K562 (cell line): ENCODE measurements around the gene FASLG. TPM values are rescaled to one million over a fixed set of nuclear protein-coding genes. Genes with fewer than 3 reads are reported as not detected.
A peak's percentile ranks its signal among the peaks of the same experiment; 100 is the strongest.

Experiments
- ATAC-seq: fragments of 200-7000 bp; cut with Tn5 transposase; 3 replicates; pipeline ENCODE4 v1.9.1; 2020; ENCODE audit warnings: moderate library complexity
- Bru-seq: library from RNA; stranded (reverse); fragments of 400-500 nt; gene quantifications from one replicate; lab custom pipeline; 2021; lab: Mats Ljungman, UMichigan
- BruChase-seq, 2 experiments: library from RNA; stranded (reverse); fragments of 400-500 nt; gene quantifications; one replicate each; lab custom pipeline; 2021; lab: Mats Ljungman, UMichigan
- BruUV-seq: library from RNA; stranded (reverse); fragments of 400-500 nt; replicated peaks from 2 replicates; lab custom pipeline; 2021; lab: Mats Ljungman, UMichigan
- CTCF ChIA-PET: fragments of 300-600 bp; formaldehyde crosslinking; extraction: SDS; loops from one replicate; lab custom pipeline; 2021; ENCODE audit warnings: low intra/inter-chr PET ratio; lab: Yijun Ruan, JAX
- POLR2A ChIA-PET: fragments of 300-600, 350-650 bp; sonication (Branson Sonifier 250); formaldehyde crosslinking; extraction: SDS; loops from one replicate; lab custom pipeline; 2021; ENCODE audit warnings: antibody characterized with exemption, inconsistent platforms; lab: Yijun Ruan, JAX
- DNase-seq, 4 experiments: peaks; one replicate each; pipeline versions ENCODE4 v3.0.0 to v3.0.0-alpha.2; 2011 to 2018; ENCODE audit warnings: low spot score in 3 of 4, mixed read lengths in 3 of 4; ENCODE audit errors: extremely low read depth in 1 of 4
- FAIRE-seq: peaks from 2 replicates; lab custom pipeline; 2011; peaks lifted over from hg19 to GRCh38; lab: Jason Lieb, UNC
- H2AFZ ChIP-seq: 2 replicates; pipeline ENCODE4 v1.6.0; 2011; ENCODE audit warnings: low read depth, low read length, control low read depth, inconsistent platforms
- H3K27ac ChIP-seq: fragments of 200-600 bp; 3 replicates; pipeline ENCODE4 v1.8.0; 2011; ENCODE audit warnings: low read depth, mild to moderate bottlenecking, control low read depth, inconsistent platforms, low read length, moderate library complexity, mixed read lengths; ENCODE audit errors: extremely low read depth
- H3K27me3 ChIP-seq, 2 experiments: fragments of 300-600 bp in 1 of 2; 2 replicates in 1 of 2; 3 replicates in 1 of 2; pipeline versions ENCODE4 v1.6.0 to v1.8.0; 2011; ENCODE audit warnings: inconsistent platforms in 2 of 2, low read length in 2 of 2, mild to moderate bottlenecking in 1 of 2, mixed read lengths in 1 of 2, moderate library complexity in 1 of 2; ENCODE audit not compliant: control insufficient read depth in 2 of 2, insufficient read depth in 2 of 2
- H3K36me3 ChIP-seq: fragments of 300-600 bp; 3 replicates; pipeline ENCODE4 v1.8.0; 2011; ENCODE audit warnings: mild to moderate bottlenecking, low read length, inconsistent platforms; ENCODE audit not compliant: control insufficient read depth, insufficient read depth
- H3K4me1 ChIP-seq, 2 experiments: fragments of 200-600 bp in 1 of 2; replicated peaks in 1 of 2; 2 replicates in 1 of 2; 3 replicates in 1 of 2; pipeline versions ENCODE4 v1.5.1 to v1.8.0; 2011; ENCODE audit warnings: inconsistent platforms in 2 of 2, low read length in 2 of 2, mild to moderate bottlenecking in 1 of 2, mixed read lengths in 1 of 2, moderate library complexity in 1 of 2; ENCODE audit not compliant: control insufficient read depth in 2 of 2, insufficient read depth in 2 of 2
- H3K4me2 ChIP-seq: 2 replicates; pipeline ENCODE4 v1.6.1; 2011; ENCODE audit warnings: low read length, control low read depth, inconsistent platforms, mixed read lengths; ENCODE audit not compliant: insufficient read depth
- H3K4me3 ChIP-seq: fragments of 200-600 bp; sonication (generic), shearing (Covaris generic); 2 replicates; pipeline ENCODE4 v1.5.1; 2016; ENCODE audit warnings: control low read depth, inconsistent platforms
- H3K79me2 ChIP-seq: fragments of 200-600 bp; 3 replicates; pipeline ENCODE4 v1.8.0; 2011; ENCODE audit warnings: low read length, inconsistent platforms; ENCODE audit not compliant: control insufficient read depth, insufficient read depth
- H3K9ac ChIP-seq, 2 experiments: 2 replicates each; pipeline versions ENCODE4 v1.6.0 to v1.6.1; 2011; ENCODE audit warnings: low read depth in 2 of 2, low read length in 2 of 2, control low read depth in 1 of 2, inconsistent platforms in 1 of 2, mild to moderate bottlenecking in 1 of 2, mixed read lengths in 1 of 2; ENCODE audit not compliant: insufficient read depth in 1 of 2
- H3K9me1 ChIP-seq: one replicate; pipeline ENCODE4 v1.6.0; 2011; ENCODE audit warnings: inconsistent platforms, mild to moderate bottlenecking, low read length, moderate library complexity; ENCODE audit not compliant: control insufficient read depth, insufficient read depth
- H3K9me3 ChIP-seq: replicated peaks from 2 replicates; pipeline ENCODE4 v1.5.1; 2011; ENCODE audit warnings: low read depth, low read length, inconsistent platforms; ENCODE audit not compliant: control insufficient read depth, insufficient read depth
- H4K20me1 ChIP-seq: replicated peaks from 2 replicates; pipeline ENCODE4 v1.6.1; 2011; ENCODE audit warnings: low read length, inconsistent platforms, mixed read lengths; ENCODE audit not compliant: control insufficient read depth, insufficient read depth
- DDX20 ChIP-seq: fragments of 450-650 bp; IDR thresholded peaks from 2 replicates; pipeline ENCODE4 v1.6.1; 2016; ENCODE audit warnings: missing genetic modification characterization, low read depth, mild to moderate bottlenecking, missing compliant biosample characterization, moderate library complexity
- EGR1 ChIP-seq: fragments of 450-650 bp; conservative IDR thresholded peaks from 2 replicates; pipeline ENCODE4 v1.6.1; 2017; ENCODE audit warnings: mild to moderate bottlenecking
- WGBS: fragments of 100-300 bp; shearing (Covaris generic); methylation state at CpG from one replicate; pipeline ENCODE4 v1.1.6; 2016; ENCODE audit warnings: low coverage, mixed read lengths; ENCODE audit not compliant: insufficient coverage; ENCODE audit errors: missing lambda C conversion rate; 5-methylcytosine and 5-hydroxymethylcytosine counted together
- in situ Hi-C: fragments of 300-500 bp; cut with MboI; formaldehyde crosslinking; loops from 4 replicates; pipeline ENCODE4 v1.15.0; 2018; ENCODE audit warnings: inconsistent platforms, mixed read lengths
- intact Hi-C: fragments of 100-400 bp; cut with micrococcal nuclease; formaldehyde crosslinking; loops from 2 replicates; pipeline ENCODE4 v1.14.2; 2022
- long read RNA-seq, 3 experiments: library from polyadenylated mRNA in 2 of 3; library from RNA in 1 of 3; unstranded in 2 of 3; stranded (forward) in 1 of 3; transcript quantifications; one replicate each; pipeline ENCODE4 v2.0.0, GENCODE V29; 2019 to 2022
- polyA minus RNA-seq, 3 experiments: library from RNA; depleted of rRNA, polyadenylated mRNA; stranded (reverse); fragments of >200 nt; gene quantifications; 2 replicates each; pipeline ENCODE4 v1.2.3, GENCODE V29; 2011
- polyA plus RNA-seq, 8 experiments: library from polyadenylated mRNA; depleted of rRNA in 4 of 8; stranded (reverse) in 5 of 8; unstranded in 3 of 8; fragments of >200 nt; fragmentation: Nextera tagmentation in 2 of 8; fragmentation: Illumina TruSeq in 1 of 8; extraction: Ambion mirVana in 2 of 8; extraction: Trizol in 1 of 8; gene quantifications; 2 replicates each; pipeline versions ENCODE4 v1.2.1 to v1.2.3, GENCODE V29; 2011 to 2014; ENCODE audit warnings: inconsistent platforms in 1 of 8, missing spikeins in 1 of 8
- total RNA-seq, 7 experiments: library from RNA; depleted of rRNA in 6 of 7; stranded (reverse); fragments of >200 nt in 6 of 7; fragmentation: Illumina TruSeq in 2 of 7; extraction: Trizol in 2 of 7; gene quantifications; 2 replicates each; pipeline versions ENCODE4 v1.2.1 to v1.2.3, GENCODE V29; 2011 to 2021; ENCODE audit warnings: low replicate concordance in 1 of 7
- TF ChIP-seq, protein P1 (sequence below): sonication (generic); formaldehyde crosslinking; IDR thresholded peaks from 2 replicates; pipeline ENCODE4 v1.8.1; 2023; ENCODE audit warnings: mild to moderate bottlenecking, missing genetic modification reagents

Gene FASLG
- total RNA-seq (2011; cell fraction: chromatin; rRNA removed; ENCODE audit: low replicate concordance): not detected in 2 replicates
- total RNA-seq (2011; cell fraction: nucleolus; rRNA removed): not detected in 2 replicates
- total RNA-seq (2011; cell fraction: nucleoplasm; rRNA removed): not detected in 2 replicates
- total RNA-seq (2014; rRNA removed): not detected in 2 replicates
- total RNA-seq (2014; rRNA removed; fragmentation: Illumina TruSeq; extraction: Trizol): not detected in 2 replicates
- total RNA-seq (2015; rRNA removed; fragmentation: Illumina TruSeq; extraction: Trizol): not detected in 2 replicates
- not detected in 2 replicates for total RNA-seq (2021)
- polyA plus RNA-seq (2011; rRNA removed): 0.05 TPM in 1 of 2 replicates, not detected in the other
- polyA plus RNA-seq (2011; cell fraction: cytosol; rRNA removed): not detected in 2 replicates
- not detected in 2 replicates for polyA plus RNA-seq (2011; cell fraction: nucleus; rRNA removed)
- 0.04 TPM in 1 of 2 replicates, not detected in the other for polyA plus RNA-seq (2012)
- not detected in 2 replicates for polyA plus RNA-seq (2014; fragmentation: Illumina TruSeq; extraction: Trizol)
- polyA plus RNA-seq (2014; fragmentation: Nextera tagmentation; extraction: Ambion mirVana): not detected
- polyA plus RNA-seq (2014; rRNA removed): not detected in 2 replicates
- polyA minus RNA-seq (2011; rRNA and poly(A)+ RNA removed): not detected in 2 replicates
- not detected in 2 replicates for polyA minus RNA-seq (2011; cell fraction: cytosol; rRNA and poly(A)+ RNA removed)
- not detected in 2 replicates for polyA minus RNA-seq (2011; cell fraction: nucleus; rRNA and poly(A)+ RNA removed)
- Bru-seq, nascent RNA: percentile 21 among the genes with signal in this experiment
- BruChase-seq, experiment 1, labeled RNA remaining after a 2-hour chase: not detected
- not detected for BruChase-seq, experiment 2, labeled RNA remaining after a 6-hour chase
- long read RNA-seq, experiment 1: 0 reads
- long read RNA-seq, experiment 2: 0 reads
- long read RNA-seq, experiment 3: 0 reads

DNA sequence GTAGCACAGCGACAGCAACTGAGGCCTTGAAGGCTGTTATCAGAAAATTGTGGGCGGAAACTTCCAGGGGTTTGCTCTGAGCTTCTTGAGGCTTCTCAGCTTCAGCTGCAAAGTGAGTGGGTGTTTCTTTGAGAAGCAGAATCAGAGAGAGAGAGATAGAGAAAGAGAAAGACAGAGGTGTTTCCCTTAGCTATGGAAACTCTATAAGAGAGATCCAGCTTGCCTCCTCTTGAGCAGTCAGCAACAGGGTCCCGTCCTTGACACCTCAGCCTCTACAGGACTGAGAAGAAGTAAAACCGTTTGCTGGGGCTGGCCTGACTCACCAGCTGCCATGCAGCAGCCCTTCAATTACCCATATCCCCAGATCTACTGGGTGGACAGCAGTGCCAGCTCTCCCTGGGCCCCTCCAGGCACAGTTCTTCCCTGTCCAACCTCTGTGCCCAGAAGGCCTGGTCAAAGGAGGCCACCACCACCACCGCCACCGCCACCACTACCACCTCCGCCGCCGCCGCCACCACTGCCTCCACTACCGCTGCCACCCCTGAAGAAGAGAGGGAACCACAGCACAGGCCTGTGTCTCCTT lies at the start of gene FASLG:
Gene FASLG, plus strand, starts transcription at position 233 of the 583 bp plus-strand sequence. Its CDS starts 99 bp downstream, at position 332.
- POLR2A ChIA-PET: no interaction called here
- 41% methylated on average over 7 of the region's 11 CpGs for WGBS
- TF ChIP-seq, protein P1, sequence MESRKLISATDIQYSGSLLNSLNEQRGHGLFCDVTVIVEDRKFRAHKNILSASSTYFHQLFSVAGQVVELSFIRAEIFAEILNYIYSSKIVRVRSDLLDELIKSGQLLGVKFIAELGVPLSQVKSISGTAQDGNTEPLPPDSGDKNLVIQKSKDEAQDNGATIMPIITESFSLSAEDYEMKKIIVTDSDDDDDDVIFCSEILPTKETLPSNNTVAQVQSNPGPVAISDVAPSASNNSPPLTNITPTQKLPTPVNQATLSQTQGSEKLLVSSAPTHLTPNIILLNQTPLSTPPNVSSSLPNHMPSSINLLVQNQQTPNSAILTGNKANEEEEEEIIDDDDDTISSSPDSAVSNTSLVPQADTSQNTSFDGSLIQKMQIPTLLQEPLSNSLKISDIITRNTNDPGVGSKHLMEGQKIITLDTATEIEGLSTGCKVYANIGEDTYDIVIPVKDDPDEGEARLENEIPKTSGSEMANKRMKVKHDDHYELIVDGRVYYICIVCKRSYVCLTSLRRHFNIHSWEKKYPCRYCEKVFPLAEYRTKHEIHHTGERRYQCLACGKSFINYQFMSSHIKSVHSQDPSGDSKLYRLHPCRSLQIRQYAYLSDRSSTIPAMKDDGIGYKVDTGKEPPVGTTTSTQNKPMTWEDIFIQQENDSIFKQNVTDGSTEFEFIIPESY (CRISPR knock-in tag): 0 out of 2 replicates have a peak, but pooled peaks have one; percentile 38
- no peak for TF ChIP-seq DDX20
- peak; percentile 71 for TF ChIP-seq EGR1
- BruUV-seq: no TSS peak
- Histone ChIP-seq H3K9me3 (no peaks in the 10 kb centered on the region), H3K9me1 (no peaks in the 10 kb centered on the region), H3K9ac (peak within 1 kb of the TSS in 1 of 2 experiments; percentile 26; a peak in 1 of 4 replicates), H4K20me1 (no peaks in the 10 kb centered on the region), H2AFZ (peak within 1 kb of the TSS; percentile 59), H3K79me2 (no peaks in the 10 kb centered on the region), H3K4me1 (peaks cover 2 to 15% of the 10 kb centered on the region in 2 experiments; a peak in 3 of 5 replicates), H3K4me2 (no peak within 1 kb of the TSS), H3K36me3 (no peaks in the 10 kb centered on the region), H3K4me3 (no peak within 1 kb of the TSS), H3K27me3 (no peaks in the 10 kb centered on the region), H3K27ac (no peak within 1 kb of the TSS)
- ATAC-seq: no peak; the same call in 1 of the 3 replicates
- in situ Hi-C loops: no loop called here
- intact Hi-C loops: no loop called here
- CTCF ChIA-PET: no interaction called here
- DNase-seq: peak in 1 of 4 experiments; percentile 55
- FAIRE-seq: peak; percentile 46
